SK-N-SH (cell line): Measurements from ENCODE around the gene NTM. TPM values are rescaled to one million over a fixed set of nuclear protein-coding genes. Genes with fewer than 3 reads are reported as not detected.

Source experiments
- CTCF ChIA-PET: fragments of 300-600, 350-600 bp; formaldehyde crosslinking; extraction: SDS; loops from one replicate; lab custom pipeline; 2021; lab: Yijun Ruan, JAX
- POLR2A ChIA-PET: fragments of 350-600 bp; sonication (Branson Sonifier 250); formaldehyde crosslinking; extraction: SDS; loops from one replicate; lab custom pipeline; 2020; ENCODE audit warnings: antibody characterized with exemption, inconsistent platforms; lab: Yijun Ruan, JAX
- DNase-seq: peaks from one replicate; pipeline ENCODE4 v3.0.0; 2012
- H2AFZ ChIP-seq: fragments of 200-600 bp; sonication (generic); 2 replicates; pipeline ENCODE4 v1.8.1; 2016; ENCODE audit warnings: antibody characterized with exemption, mild to moderate bottlenecking, low read depth
- H3F3A ChIP-seq: fragments of 200-600 bp; sonication (generic); replicated peaks from 2 replicates; pipeline ENCODE3; 2016; ENCODE audit warnings: antibody characterized with exemption, mild to moderate bottlenecking; ENCODE audit not compliant: insufficient read depth
- H3K27ac ChIP-seq, 2 experiments: fragments of 200-500 bp in 1 of 2; fragments of 200-600 bp in 1 of 2; sonication (Bioruptor generic) in 1 of 2; sonication (generic), shearing (Covaris generic) in 1 of 2; 2 replicates each; pipeline versions ENCODE4 v1.5.1 to v1.6.1; 2014 to 2016; ENCODE audit warnings: low read depth in 2 of 2, inconsistent platforms in 1 of 2, low read length in 1 of 2, mild to moderate bottlenecking in 1 of 2, mixed read lengths in 1 of 2
- H3K27me3 ChIP-seq: fragments of 200-600 bp; sonication (generic), shearing (Covaris generic); 2 replicates; pipeline ENCODE4 v1.6.1; 2016; ENCODE audit warnings: mixed run types; ENCODE audit not compliant: insufficient read depth
- H3K36me3 ChIP-seq, 2 experiments: fragments of 200-500 bp in 1 of 2; fragments of 200-600 bp in 1 of 2; sonication (Bioruptor generic) in 1 of 2; sonication (generic) in 1 of 2; replicated peaks in 1 of 2; 2 replicates each; pipeline versions ENCODE3 to v1.5.1; 2014 to 2016; ENCODE audit warnings: low read length in 1 of 2, mild to moderate bottlenecking in 1 of 2; ENCODE audit not compliant: insufficient read depth in 2 of 2, control insufficient read depth in 1 of 2
- H3K4me1 ChIP-seq, 2 experiments: fragments of 200-500 bp in 1 of 2; fragments of 200-600 bp in 1 of 2; sonication (Bioruptor generic) in 1 of 2; sonication (generic), shearing (Covaris generic) in 1 of 2; 2 replicates each; pipeline versions ENCODE4 v1.5.1 to v1.6.1; 2014 to 2016; ENCODE audit warnings: low read depth in 1 of 2, low read length in 1 of 2, mixed run types in 1 of 2; ENCODE audit not compliant: insufficient read depth in 2 of 2, control insufficient read depth in 1 of 2
- H3K4me2 ChIP-seq: fragments of 200-600 bp; sonication (generic), shearing (Covaris generic); 2 replicates; pipeline ENCODE4 v1.6.1; 2017; ENCODE audit warnings: mixed run types
- H3K4me3 ChIP-seq, 2 experiments: fragments of 200-500 bp in 1 of 2; fragments of 200-600 bp in 1 of 2; sonication (Bioruptor generic) in 1 of 2; sonication (generic), shearing (Covaris generic) in 1 of 2; 2 replicates each; pipeline versions ENCODE4 v1.5.1 to v1.8.1; 2014 to 2016; ENCODE audit warnings: low read depth in 2 of 2, inconsistent platforms in 1 of 2, low read length in 1 of 2, mild to moderate bottlenecking in 1 of 2, mixed read lengths in 1 of 2, moderate library complexity in 1 of 2
- H3K79me2 ChIP-seq: fragments of 200-600 bp; sonication (generic); 2 replicates; pipeline ENCODE4 v1.8.1; 2017; ENCODE audit warnings: mild to moderate bottlenecking; ENCODE audit not compliant: insufficient read depth
- H3K9ac ChIP-seq: fragments of 200-600 bp; sonication (generic); 2 replicates; pipeline ENCODE4 v1.6.1; 2017; ENCODE audit warnings: mixed run types
- H3K9me2 ChIP-seq: fragments of 200-600 bp; sonication (generic); 2 replicates; pipeline ENCODE4 v1.6.1; 2017; ENCODE audit warnings: mixed run types
- H3K9me3 ChIP-seq: fragments of 200-600 bp; sonication (generic); 2 replicates; pipeline ENCODE4 v1.6.1; 2017; ENCODE audit warnings: mixed run types, mild to moderate bottlenecking, moderate library complexity
- H4K20me1 ChIP-seq: fragments of 200-600 bp; sonication (generic); 2 replicates; pipeline ENCODE4 v1.6.1; 2017; ENCODE audit warnings: mild to moderate bottlenecking, mixed run types; ENCODE audit not compliant: insufficient read depth
- CHD2 ChIP-seq: fragments of 150-350 bp; IDR thresholded peaks from 2 replicates; pipeline ENCODE4 v1.6.1; 2018; ENCODE audit warnings: low read length; ENCODE audit not compliant: partially characterized antibody
- CTCF ChIP-seq: fragments of 200-600 bp; sonication (generic); IDR thresholded peaks from 2 replicates; pipeline ENCODE4 v1.6.1; 2017; ENCODE audit warnings: antibody characterized with exemption, mild to moderate bottlenecking, moderate library complexity
- EP300 ChIP-seq, 2 experiments: IDR thresholded peaks; 2 replicates each; pipeline versions ENCODE4 v1.4.0 to v1.6.1; 2012; ENCODE audit warnings: borderline replicate concordance in 1 of 2, low read depth in 1 of 2, low read length in 1 of 2
- FOSL2 ChIP-seq: IDR thresholded peaks from 2 replicates; pipeline ENCODE4 v1.4.0; 2012; ENCODE audit warnings: low read depth, mild to moderate bottlenecking, moderate library complexity, borderline replicate concordance
- FOXJ3 ChIP-seq: sonication (generic); formaldehyde crosslinking; IDR thresholded peaks from 2 replicates; pipeline ENCODE4 v1.5.1; 2020; ENCODE audit warnings: mild to moderate bottlenecking, missing genetic modification reagents
- GATA2 ChIP-seq: sonication (generic); formaldehyde crosslinking; IDR thresholded peaks from 2 replicates; pipeline ENCODE4 v1.5.0; 2020; ENCODE audit warnings: mild to moderate bottlenecking, missing genetic modification reagents
- IRF3 ChIP-seq: fragments of 150-350 bp; IDR thresholded peaks from 2 replicates; pipeline ENCODE4 v1.6.1; 2016; ENCODE audit warnings: mild to moderate bottlenecking, low read depth, low read length
- MEF2A ChIP-seq: IDR thresholded peaks from 2 replicates; pipeline ENCODE4 v1.4.0; 2012; ENCODE audit warnings: low read depth, borderline replicate concordance
- NFIC ChIP-seq: IDR thresholded peaks from 2 replicates; pipeline ENCODE4 v1.4.0; 2012; ENCODE audit warnings: borderline replicate concordance
- POLR2AphosphoS5 ChIP-seq: IDR thresholded peaks from 2 replicates; pipeline ENCODE4 v1.6.1; 2012; ENCODE audit warnings: low read depth, low read length
- RFX5 ChIP-seq: IDR thresholded peaks from 2 replicates; pipeline ENCODE4 v1.6.1; 2012; ENCODE audit warnings: mild to moderate bottlenecking, improper control_type of control experiment, low read length
- TCF12 ChIP-seq: IDR thresholded peaks from 2 replicates; pipeline ENCODE4 v1.4.0; 2012
- TEAD4 ChIP-seq: IDR thresholded peaks from 2 replicates; pipeline ENCODE4 v1.4.0; 2012; ENCODE audit warnings: mild to moderate bottlenecking, borderline replicate concordance; ENCODE audit not compliant: insufficient read depth
- USF1 ChIP-seq: IDR thresholded peaks from 2 replicates; pipeline ENCODE4 v1.4.0; 2012; ENCODE audit warnings: low read depth, borderline replicate concordance
- YY1 ChIP-seq: IDR thresholded peaks from 2 replicates; pipeline ENCODE4 v1.4.0; 2012; ENCODE audit warnings: low read depth, mild to moderate bottlenecking
- ZBTB33 ChIP-seq: IDR thresholded peaks from 2 replicates; pipeline ENCODE4 v1.4.0; 2012; ENCODE audit warnings: low read depth, borderline replicate concordance
- WGBS: methylation state at CpG from one replicate; pipeline ENCODE4 v1.1.6; 2017; ENCODE audit warnings: low lambda C conversion rate; 5-methylcytosine and 5-hydroxymethylcytosine counted together
- polyA plus RNA-seq, 3 experiments: library from polyadenylated mRNA; depleted of rRNA; stranded (reverse); fragments of >200 nt; gene quantifications; 2 replicates each; pipeline ENCODE4 v1.2.3, GENCODE V29; 2012

Gene NTM
- polyA plus RNA-seq, 1 of the 3 experiments (the other 2 are of a cell fraction) = 20.0 TPM

- Histone ChIP-seq H4K20me1 (no peaks in the 10 kb centered on the region), H3K27ac (no peak overlapping the region), H3K79me2 (no peaks in the 10 kb centered on the region), H3K9me3 (no peaks in the 10 kb centered on the region), H3K9me2 (no peaks in the 10 kb centered on the region), H2AFZ (no peak overlapping the region), H3K4me1 (no peaks in the 10 kb centered on the region), H3K4me3 (no peak overlapping the region), H3K9ac (no peak overlapping the region), H3F3A (no peaks in the 10 kb centered on the region), H3K27me3 (no peaks in the 10 kb centered on the region), H3K4me2 (no peak overlapping the region), H3K36me3 (no peaks in the 10 kb centered on the region)
- 27% methylated on average over 9 of the region's 9 CpGs for WGBS
- CTCF ChIA-PET = no interaction called here
- TF ChIP-seq GATA2 (CRISPR knock-in tag) = no peak
- no peak for TF ChIP-seq CTCF
- no peak for TF ChIP-seq YY1
- no peak for TF ChIP-seq ZBTB33
- TF ChIP-seq EP300 (IDR thresholded peaks at IDR 0.05; ENCODE audit: borderline replicate concordance in 1 of 2, low read depth in 1 of 2, low read length in 1 of 2) = no peak
- no peak for TF ChIP-seq TEAD4
- no peak for TF ChIP-seq CHD2
- TF ChIP-seq RFX5 = no peak
- no peak for TF ChIP-seq FOXJ3 (CRISPR knock-in tag)
- TF ChIP-seq TCF12 = no peak
- no peak for TF ChIP-seq NFIC
- no peak for TF ChIP-seq USF1
- TF ChIP-seq POLR2AphosphoS5 = no peak
- no peak for TF ChIP-seq IRF3
- TF ChIP-seq MEF2A = no peak
- no peak for TF ChIP-seq FOSL2
- DNase-seq = no peak
- POLR2A ChIA-PET = no interaction called here
These were observed 85.7 kb downstream of the NTM start for GRCh38 chr11:131455843-131456704.
